ENCODE results near the gene ST6GALNAC3. TPM values are rescaled to one million over a fixed set of nuclear protein-coding genes. Genes with fewer than 3 reads are reported as not detected.
A peak's percentile ranks its signal among the peaks of the same experiment; 100 is the strongest.

The ST6GALNAC3 gene
- total RNA-seq, 1 donor from 2014 or later = 62.3 TPM

GRCh38 chr1:76080552-76081079, 6.1 kb downstream of the ST6GALNAC3 start:
- peak overlapping the region; percentile 77 for H3K27ac Mint-ChIP-seq
- peaks cover 72% of the 10 kb centered on the region for H3K4me1 Mint-ChIP-seq
- H3K4me3 Mint-ChIP-seq = no peak overlapping the region
- DNase-seq (ENCODE audit: low spot score in 2 of 2, unreplicated experiment in 2 of 2) = no peak
- H3K27me3 Mint-ChIP-seq (ENCODE audit: low read depth) = no peaks in the 10 kb centered on the region
- no peaks in the 10 kb centered on the region for H3K9me3 Mint-ChIP-seq
- H3K36me3 Mint-ChIP-seq = no peaks in the 10 kb centered on the region
- TF ChIP-seq, protein P1, sequence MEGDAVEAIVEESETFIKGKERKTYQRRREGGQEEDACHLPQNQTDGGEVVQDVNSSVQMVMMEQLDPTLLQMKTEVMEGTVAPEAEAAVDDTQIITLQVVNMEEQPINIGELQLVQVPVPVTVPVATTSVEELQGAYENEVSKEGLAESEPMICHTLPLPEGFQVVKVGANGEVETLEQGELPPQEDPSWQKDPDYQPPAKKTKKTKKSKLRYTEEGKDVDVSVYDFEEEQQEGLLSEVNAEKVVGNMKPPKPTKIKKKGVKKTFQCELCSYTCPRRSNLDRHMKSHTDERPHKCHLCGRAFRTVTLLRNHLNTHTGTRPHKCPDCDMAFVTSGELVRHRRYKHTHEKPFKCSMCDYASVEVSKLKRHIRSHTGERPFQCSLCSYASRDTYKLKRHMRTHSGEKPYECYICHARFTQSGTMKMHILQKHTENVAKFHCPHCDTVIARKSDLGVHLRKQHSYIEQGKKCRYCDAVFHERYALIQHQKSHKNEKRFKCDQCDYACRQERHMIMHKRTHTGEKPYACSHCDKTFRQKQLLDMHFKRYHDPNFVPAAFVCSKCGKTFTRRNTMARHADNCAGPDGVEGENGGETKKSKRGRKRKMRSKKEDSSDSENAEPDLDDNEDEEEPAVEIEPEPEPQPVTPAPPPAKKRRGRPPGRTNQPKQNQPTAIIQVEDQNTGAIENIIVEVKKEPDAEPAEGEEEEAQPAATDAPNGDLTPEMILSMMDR (IDR thresholded peaks at IDR 0.05; ENCODE audit: unreplicated experiment) = no peak

GRCh38 chr1:76082062-76082461, 7.5 kb downstream of the ST6GALNAC3 start:
- Mint-ChIP-seq H3K9me3 (no peaks in the 10 kb centered on the region), H3K4me1 (peaks cover 73% of the 10 kb centered on the region), H3K36me3 (no peaks in the 10 kb centered on the region), H3K27me3 (ENCODE audit: low read depth) (no peaks in the 10 kb centered on the region), H3K27ac (peak overlapping the region; percentile 48), H3K4me3 (no peak overlapping the region)
- TF ChIP-seq, protein P1 (IDR thresholded peaks at IDR 0.05; ENCODE audit: unreplicated experiment) = no peak
- DNase-seq (ENCODE audit: low spot score in 2 of 2, unreplicated experiment in 2 of 2) = no peak

GRCh38 chr1:76083189-76083588, 8.6 kb downstream of the ST6GALNAC3 start:
- Mint-ChIP-seq H3K36me3 (no peaks in the 10 kb centered on the region), H3K9me3 (no peaks in the 10 kb centered on the region), H3K4me3 (no peak overlapping the region), H3K27me3 (ENCODE audit: low read depth) (no peaks in the 10 kb centered on the region), H3K27ac (peak overlapping the region; percentile 63), H3K4me1 (peaks cover 76% of the 10 kb centered on the region)
- DNase-seq (ENCODE audit: low spot score in 2 of 2, unreplicated experiment in 2 of 2) = no peak
- TF ChIP-seq, protein P1 (IDR thresholded peaks at IDR 0.05; ENCODE audit: unreplicated experiment) = no peak

GRCh38 chr1:76084029-76084627, 9.6 kb downstream of the ST6GALNAC3 start:
- no peaks in the 10 kb centered on the region for H3K27me3 Mint-ChIP-seq (ENCODE audit: low read depth)
- TF ChIP-seq, protein P1 (IDR thresholded peaks at IDR 0.05; ENCODE audit: unreplicated experiment) = no peak
- no peaks in the 10 kb centered on the region for H3K9me3 Mint-ChIP-seq
- no peaks in the 10 kb centered on the region for H3K36me3 Mint-ChIP-seq
- H3K4me3 Mint-ChIP-seq = no peak overlapping the region
- peaks cover 82% of the 10 kb centered on the region for H3K4me1 Mint-ChIP-seq
- no peak for DNase-seq (ENCODE audit: low spot score in 2 of 2, unreplicated experiment in 2 of 2)
- H3K27ac Mint-ChIP-seq = peak overlapping the region; percentile 45

DNA sequence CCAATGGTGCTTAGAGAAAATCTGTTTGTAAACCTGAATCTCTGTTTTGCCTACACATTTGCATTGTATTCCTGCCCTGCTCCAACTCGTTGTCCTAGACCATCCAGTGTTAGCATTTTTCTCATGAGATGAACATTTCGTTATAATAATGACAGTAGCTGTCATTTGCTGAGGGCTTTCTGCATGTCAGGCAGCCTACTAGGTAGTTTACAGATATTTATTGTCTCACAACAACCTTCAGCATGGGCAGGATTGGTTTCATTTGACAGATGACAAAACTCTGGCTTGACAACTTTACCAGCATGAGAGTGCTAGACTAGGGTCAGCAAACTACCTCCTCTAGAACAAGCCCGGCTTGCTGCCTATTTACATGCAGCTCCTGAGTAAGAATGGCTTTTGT, 10.1 kb downstream of the ST6GALNAC3 start:
- DNase-seq (ENCODE audit: low spot score in 2 of 2, unreplicated experiment in 2 of 2) = no peak
- H3K36me3 Mint-ChIP-seq = no peaks in the 10 kb centered on the region
- peak overlapping the region; percentile 28 for H3K27ac Mint-ChIP-seq
- no peaks in the 10 kb centered on the region for H3K9me3 Mint-ChIP-seq
- no peak overlapping the region for H3K4me3 Mint-ChIP-seq
- TF ChIP-seq, protein P1 (IDR thresholded peaks at IDR 0.05; ENCODE audit: unreplicated experiment) = no peak
- H3K4me1 Mint-ChIP-seq = peaks cover 80% of the 10 kb centered on the region
- no peaks in the 10 kb centered on the region for H3K27me3 Mint-ChIP-seq (ENCODE audit: low read depth)

Measured in mesothelial cell of epicardium (in vitro differentiated cells).